ENCODE data around the gene PCCA. TPM values are rescaled to one million over a fixed set of nuclear protein-coding genes. Genes with fewer than 3 reads are reported as not detected.
"Not testable (repeated sequence)": the region's sequence is repeated elsewhere in the genome, so short reads cannot be mapped to it uniquely, and the experiment has no call there.

PCCA gene
- total RNA-seq, 2 donors from 2014 or later = 7.2 to 14.6 TPM

DNA sequence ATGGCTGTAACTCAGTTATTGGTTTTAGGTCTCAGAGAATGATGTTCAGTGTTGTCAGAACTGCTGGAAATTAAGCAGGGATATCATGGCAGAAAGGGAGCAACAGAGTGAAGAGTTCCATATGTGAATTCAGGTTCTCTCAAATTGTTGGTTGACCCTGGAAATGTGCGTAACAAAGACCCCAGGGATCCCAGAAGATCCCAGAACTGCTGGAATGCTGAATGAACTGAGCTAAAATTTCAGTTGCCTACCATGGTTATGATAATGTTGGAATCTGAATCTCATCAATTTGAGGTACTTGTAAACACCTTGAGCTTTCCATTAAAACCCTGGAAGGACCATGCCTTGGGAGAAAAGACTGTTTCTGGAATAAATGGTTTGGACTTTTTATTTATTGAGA, 268.9 kb downstream of the PCCA start:
- Mint-ChIP-seq H3K9me3 (no peaks in the 10 kb centered on the region), H3K27me3 (no peaks in the 10 kb centered on the region), H3K4me3 (no peak overlapping the region), H3K36me3 (ENCODE audit: low read depth) (no peaks in the 10 kb centered on the region), H3K27ac (no peak overlapping the region), H3K4me1 (no peaks in the 10 kb centered on the region)
- ATAC-seq (replicated peaks) = no peak

GRCh38 chr13:100361504-100361903, 272.6 kb downstream of the PCCA start:
- Mint-ChIP-seq H3K27me3 (no peaks in the 10 kb centered on the region), H3K27ac (no peak overlapping the region), H3K9me3 (no peaks in the 10 kb centered on the region), H3K4me1 (peaks cover 6% of the 10 kb centered on the region), H3K36me3 (ENCODE audit: low read depth) (no peaks in the 10 kb centered on the region), H3K4me3 (no peak overlapping the region)
- ATAC-seq (replicated peaks) = no peak

DNA sequence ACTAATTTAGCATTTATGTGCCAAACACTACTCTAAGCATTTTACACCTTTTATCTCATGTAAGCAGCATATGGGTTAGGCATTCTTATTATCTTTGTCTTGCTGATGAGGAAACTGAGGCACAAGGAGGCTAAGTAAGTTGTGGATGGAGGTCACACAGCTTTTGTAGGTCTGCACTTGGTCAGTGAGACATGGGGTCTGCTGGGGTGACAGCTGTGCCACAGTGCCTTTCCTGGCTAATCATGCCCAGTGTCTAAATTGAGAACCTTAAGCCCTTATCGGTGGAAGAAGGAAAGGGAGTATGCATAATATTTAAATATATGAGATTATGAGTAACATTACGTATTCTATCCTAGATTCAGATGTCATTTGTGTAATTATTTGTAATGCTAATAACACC, 273.5 kb downstream of the PCCA start:
- H3K27me3 Mint-ChIP-seq = no peaks in the 10 kb centered on the region

DNA sequence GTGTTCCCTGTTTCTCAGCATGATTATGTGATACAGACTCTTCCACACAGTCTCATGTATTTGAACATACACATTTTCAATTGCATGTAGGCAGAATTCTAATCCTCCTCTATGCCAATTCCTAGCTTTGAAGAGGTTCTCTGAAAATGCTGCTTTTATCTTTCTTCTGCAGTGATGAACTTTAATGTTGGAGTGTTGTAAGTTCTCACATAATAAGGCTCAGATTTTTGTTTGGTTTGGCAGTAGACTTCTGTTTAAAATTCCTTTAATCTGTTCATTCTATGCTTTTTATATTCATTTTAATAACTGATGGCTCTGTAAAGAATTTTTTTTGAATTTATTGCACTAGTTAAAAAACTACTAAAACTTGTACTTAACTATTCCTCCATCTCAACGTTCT, 273.9 kb downstream of the PCCA start:
- H3K9me3 Mint-ChIP-seq = no peaks in the 10 kb centered on the region
- H3K27ac Mint-ChIP-seq = no peak overlapping the region
- ATAC-seq (replicated peaks) = no peak
- no peak overlapping the region for H3K4me3 Mint-ChIP-seq
- H3K4me1 Mint-ChIP-seq = peaks cover 6% of the 10 kb centered on the region
- no peaks in the 10 kb centered on the region for H3K36me3 Mint-ChIP-seq (ENCODE audit: low read depth)
- no peaks in the 10 kb centered on the region for H3K27me3 Mint-ChIP-seq

More for the DNA sequence above, 273.5 kb downstream of the PCCA start:
- no peak overlapping the region for H3K4me3 Mint-ChIP-seq
- H3K27ac Mint-ChIP-seq = no peak overlapping the region
- peaks cover 6% of the 10 kb centered on the region for H3K4me1 Mint-ChIP-seq
- H3K36me3 Mint-ChIP-seq (ENCODE audit: low read depth) = no peaks in the 10 kb centered on the region
- no peak for ATAC-seq (replicated peaks)
- H3K9me3 Mint-ChIP-seq = no peaks in the 10 kb centered on the region

GRCh38 chr13:100363285-100363711, 274.4 kb downstream of the PCCA start:
- Mint-ChIP-seq H3K27ac (no peak overlapping the region), H3K4me1 (peaks cover 6% of the 10 kb centered on the region)

GRCh38 chr13:100363874-100364273, 275.0 kb downstream of the PCCA start:
- Mint-ChIP-seq H3K4me3 (no peak overlapping the region), H3K36me3 (ENCODE audit: low read depth) (no peaks in the 10 kb centered on the region), H3K9me3 (no peaks in the 10 kb centered on the region), H3K27ac (no peak overlapping the region), H3K27me3 (no peaks in the 10 kb centered on the region), H3K4me1 (peaks cover 6% of the 10 kb centered on the region)
- no peak for ATAC-seq (replicated peaks)

More at GRCh38 chr13:100363285-100363711, 274.4 kb downstream of the PCCA start:
- Mint-ChIP-seq H3K36me3 (ENCODE audit: low read depth) (no peaks in the 10 kb centered on the region), H3K9me3 (no peaks in the 10 kb centered on the region), H3K27me3 (no peaks in the 10 kb centered on the region), H3K4me3 (no peak overlapping the region)
- ATAC-seq (replicated peaks) = no peak

DNA sequence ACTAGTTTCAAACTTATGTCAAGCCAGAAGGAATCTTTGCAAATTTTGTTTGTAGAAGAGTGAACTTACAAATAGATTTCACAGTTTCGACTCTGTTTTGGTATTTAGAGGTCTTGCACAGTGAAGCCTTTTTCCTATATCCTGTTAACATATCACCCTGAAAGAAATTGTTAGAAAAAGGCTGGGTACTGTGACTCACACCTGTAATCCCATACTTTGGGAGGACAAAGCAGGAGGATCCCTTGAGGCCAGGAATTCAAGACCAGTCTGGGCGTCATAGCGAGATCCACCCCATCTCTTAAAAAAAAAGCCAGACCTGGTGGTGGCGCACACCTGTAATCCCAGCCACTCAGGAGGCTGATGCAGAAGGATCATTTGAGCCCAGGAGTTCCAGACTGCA, 275.7 kb downstream of the PCCA start:
- H3K9me3 Mint-ChIP-seq = no peaks in the 10 kb centered on the region
- H3K36me3 Mint-ChIP-seq (ENCODE audit: low read depth) = no peaks in the 10 kb centered on the region
- H3K27me3 Mint-ChIP-seq = no peaks in the 10 kb centered on the region
- no peak for ATAC-seq (replicated peaks)
- H3K4me1 Mint-ChIP-seq = peaks cover 6% of the 10 kb centered on the region
- H3K4me3 Mint-ChIP-seq = no peak overlapping the region
- H3K27ac Mint-ChIP-seq = no peak overlapping the region

DNA sequence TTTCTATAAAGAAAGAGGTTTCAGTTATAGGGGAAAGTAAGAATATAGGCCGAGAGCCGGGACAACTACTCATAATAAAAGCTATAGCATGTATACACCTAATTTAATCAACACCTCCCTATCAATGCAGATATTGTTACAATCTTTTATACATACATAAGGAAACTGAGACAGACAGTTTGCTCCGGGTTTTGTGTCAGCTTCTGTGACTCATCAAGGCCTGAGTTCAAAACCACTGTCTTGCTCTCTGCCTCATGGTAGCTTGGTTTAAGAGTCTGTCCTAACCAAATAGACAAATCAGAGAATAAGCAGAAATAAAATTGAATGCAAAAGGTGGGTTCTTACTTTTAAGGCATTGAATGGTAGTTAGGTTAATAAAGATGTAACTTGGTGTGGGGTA, 276.8 kb downstream of the PCCA start:
- Mint-ChIP-seq H3K4me3 (no peak overlapping the region), H3K4me1 (peaks cover 6% of the 10 kb centered on the region), H3K27ac (peak overlapping the region; percentile 8), H3K27me3 (no peaks in the 10 kb centered on the region), H3K9me3 (no peaks in the 10 kb centered on the region), H3K36me3 (ENCODE audit: low read depth) (no peaks in the 10 kb centered on the region)
- peak; percentile 57 for ATAC-seq (replicated peaks)

DNA sequence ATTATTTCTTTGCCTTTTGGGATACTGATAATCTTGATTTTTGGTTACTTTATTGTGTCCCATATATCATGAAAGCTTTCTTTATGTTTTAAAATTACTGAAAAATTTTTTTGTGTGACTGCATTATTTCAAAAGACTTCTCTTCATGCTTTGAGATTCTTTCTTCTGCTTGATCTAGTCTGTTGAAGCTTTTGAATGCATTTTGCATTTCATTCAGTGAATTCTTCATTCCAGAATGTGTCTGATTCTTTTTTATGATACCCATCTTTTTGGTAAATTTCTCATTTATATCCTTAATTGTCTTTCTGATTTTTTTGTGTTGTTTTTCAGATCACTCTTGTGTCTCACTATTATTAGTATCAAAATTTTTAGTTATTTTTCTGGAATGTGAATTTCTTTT, 289.6 kb downstream of the PCCA start:
- Mint-ChIP-seq H3K4me3 (no peak overlapping the region), H3K27ac (no peak overlapping the region), H3K27me3 (no peaks in the 10 kb centered on the region), H3K36me3 (ENCODE audit: low read depth) (peaks cover 13% of the 10 kb centered on the region), H3K9me3 (peaks cover 12% of the 10 kb centered on the region), H3K4me1 (no peaks in the 10 kb centered on the region)
- ATAC-seq (replicated peaks) = no peak

GRCh38 chr13:100381595-100382224, 292.8 kb downstream of the PCCA start:
- H3K9me3 Mint-ChIP-seq = peaks cover 5% of the 10 kb centered on the region
- no peak overlapping the region for H3K27ac Mint-ChIP-seq
- no peak for ATAC-seq (replicated peaks)
- H3K4me1 Mint-ChIP-seq = no peaks in the 10 kb centered on the region
- no peaks in the 10 kb centered on the region for H3K27me3 Mint-ChIP-seq
- H3K36me3 Mint-ChIP-seq (ENCODE audit: low read depth) = peaks cover 4% of the 10 kb centered on the region
- H3K4me3 Mint-ChIP-seq = no peak overlapping the region

DNA sequence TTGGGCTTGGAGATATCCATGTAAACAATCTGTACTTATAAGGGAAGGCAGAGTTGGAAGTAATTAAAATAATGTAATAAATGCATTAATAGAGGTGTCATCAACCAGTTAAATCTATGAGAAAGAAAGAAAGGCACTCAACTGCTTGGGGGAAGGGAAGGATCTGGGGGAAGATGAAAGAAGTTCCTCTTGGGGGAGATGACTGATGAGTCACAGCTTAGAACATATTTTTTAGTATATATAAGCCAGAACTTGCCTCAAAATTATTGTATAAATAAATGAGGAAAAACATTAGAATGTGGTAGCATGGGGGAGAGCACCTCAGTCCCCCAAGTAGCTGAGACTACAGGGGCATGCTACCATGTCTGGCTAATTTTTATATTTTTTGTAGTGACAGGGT, 293.9 kb downstream of the PCCA start:
- H3K9me3 Mint-ChIP-seq = peaks cover 5% of the 10 kb centered on the region
- no peak for ATAC-seq (replicated peaks)
- no peak overlapping the region for H3K27ac Mint-ChIP-seq
- no peaks in the 10 kb centered on the region for H3K27me3 Mint-ChIP-seq
- no peaks in the 10 kb centered on the region for H3K4me1 Mint-ChIP-seq
- no peak overlapping the region for H3K4me3 Mint-ChIP-seq
- H3K36me3 Mint-ChIP-seq (ENCODE audit: low read depth) = peaks cover 4% of the 10 kb centered on the region

DNA sequence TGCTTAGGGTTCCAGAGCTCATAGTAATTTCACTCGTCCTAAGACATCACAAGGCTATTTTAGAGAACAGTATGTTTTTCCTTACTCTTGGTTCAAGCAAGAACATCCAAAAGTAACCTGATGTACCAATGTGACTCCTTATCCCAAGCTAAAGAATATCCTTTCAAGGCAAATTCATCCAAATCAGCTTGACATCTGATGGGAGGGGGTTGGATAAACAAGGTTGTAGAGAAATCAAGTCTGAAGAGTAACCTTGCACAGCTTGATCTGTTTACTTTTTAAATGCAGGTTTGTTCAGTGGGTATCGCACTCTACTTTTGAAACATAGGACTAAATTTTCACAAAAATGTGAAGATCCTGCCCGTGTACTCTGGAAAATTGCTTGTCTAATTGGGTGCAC, 298.5 kb downstream of the PCCA start:
- Mint-ChIP-seq H3K27ac (no peak overlapping the region), H3K36me3 (ENCODE audit: low read depth) (peaks cover 4% of the 10 kb centered on the region), H3K4me3 (no peak overlapping the region), H3K27me3 (no peaks in the 10 kb centered on the region), H3K4me1 (peaks cover 4% of the 10 kb centered on the region), H3K9me3 (no peaks in the 10 kb centered on the region)
- no peak for ATAC-seq (replicated peaks)

DNA sequence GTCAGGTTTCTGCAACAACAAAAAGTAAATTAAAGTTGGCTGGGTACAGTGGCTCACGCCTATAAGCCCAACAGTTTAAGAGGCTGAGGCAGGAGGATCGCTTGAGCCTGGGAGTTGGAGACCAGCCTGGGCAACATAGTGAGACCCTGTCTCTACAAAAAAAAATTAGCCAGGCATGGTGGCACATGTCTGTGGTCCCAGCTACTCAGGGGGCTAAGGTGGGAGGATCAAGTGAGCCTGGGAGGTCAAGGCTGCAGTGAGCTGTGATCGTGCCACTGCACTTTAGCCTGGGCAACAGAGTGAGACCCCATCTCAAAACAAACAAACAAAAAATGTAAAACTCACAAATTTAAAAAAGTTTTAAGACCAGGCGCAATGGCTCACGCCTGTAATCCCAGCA, 299.3 kb downstream of the PCCA start:
- H3K27me3 Mint-ChIP-seq; ATAC-seq (replicated peaks); H3K27ac Mint-ChIP-seq; H3K4me3 Mint-ChIP-seq; H3K9me3 Mint-ChIP-seq; H3K36me3 Mint-ChIP-seq (ENCODE audit: low read depth): not testable (repeated sequence)
- H3K4me1 Mint-ChIP-seq = peaks cover 11% of the 10 kb centered on the region

GRCh38 chr13:100388923-100389322, 300.0 kb downstream of the PCCA start:
- Mint-ChIP-seq H3K36me3 (ENCODE audit: low read depth) (peaks cover 4% of the 10 kb centered on the region), H3K9me3 (no peaks in the 10 kb centered on the region), H3K4me1 (peaks cover 12% of the 10 kb centered on the region), H3K27ac (no peak overlapping the region), H3K4me3 (no peak overlapping the region), H3K27me3 (no peaks in the 10 kb centered on the region)
- no peak for ATAC-seq (replicated peaks)

DNA sequence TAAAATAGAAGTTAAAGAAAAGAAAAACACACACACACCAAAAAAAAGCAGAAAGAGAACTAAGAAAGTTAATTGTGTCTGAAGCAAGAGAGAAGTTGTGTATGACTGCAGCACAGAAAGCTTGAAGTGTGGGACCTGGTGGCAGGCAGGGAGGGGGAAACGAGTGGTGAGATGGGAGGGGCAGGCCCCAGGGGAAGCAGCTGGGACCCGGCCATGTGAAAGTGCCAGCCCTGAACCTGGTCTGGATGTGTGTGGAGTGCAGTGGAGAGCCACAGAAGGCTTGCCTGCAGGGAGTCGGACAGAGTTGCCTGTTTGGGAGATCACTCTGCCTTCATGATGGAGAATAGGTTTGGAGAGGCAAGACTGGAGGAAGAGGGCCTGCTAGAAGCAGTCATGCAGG, 300.7 kb downstream of the PCCA start:
- no peak overlapping the region for H3K4me3 Mint-ChIP-seq
- peaks cover 16% of the 10 kb centered on the region for H3K4me1 Mint-ChIP-seq
- no peaks in the 10 kb centered on the region for H3K27me3 Mint-ChIP-seq
- no peak overlapping the region for H3K27ac Mint-ChIP-seq
- peaks cover 4% of the 10 kb centered on the region for H3K36me3 Mint-ChIP-seq (ENCODE audit: low read depth)
- H3K9me3 Mint-ChIP-seq = no peaks in the 10 kb centered on the region
- ATAC-seq (replicated peaks) = no peak
